ENCODE measurements around the gene ADGRE1. TPM values are rescaled to one million over a fixed set of nuclear protein-coding genes. Genes with fewer than 3 reads are reported as not detected.

Gene ADGRE1
- total and polyA plus RNA-seq, 2 experiments from 2014 or later, result not detected

Small RNA genes within 50 kb of the gene (small RNA-seq; reads per million reads assigned to genes)
- not detected for gene RF00017 (ENCODE audit: low replicate concordance)

Other genes with a start within 250 kb of the ADGRE1 start
- not detected in 2 replicates for gene TNFSF14, start 217.4 kb upstream of the ADGRE1 start, total RNA-seq (2014; rRNA removed; shearing (Covaris generic))
- not detected in 2 replicates for gene TNFSF14, start 217.4 kb upstream of the ADGRE1 start, polyA plus RNA-seq (2016; fragmentation: Nextera tagmentation; extraction: Ambion mirVana)
- gene C3, start 166.9 kb upstream of the ADGRE1 start, total RNA-seq (2014; rRNA removed; shearing (Covaris generic)), result 4.8 and 17.7 TPM in 2 replicates
- gene C3, start 166.9 kb upstream of the ADGRE1 start, polyA plus RNA-seq (2016; fragmentation: Nextera tagmentation; extraction: Ambion mirVana), result 5.1 and 7.5 TPM in 2 replicates
- 42.6 and 57.9 TPM in 2 replicates for gene GPR108, start 150.0 kb upstream of the ADGRE1 start, total RNA-seq (2014; rRNA removed; shearing (Covaris generic))
- 44.8 and 45.9 TPM in 2 replicates for gene GPR108, start 150.0 kb upstream of the ADGRE1 start, polyA plus RNA-seq (2016; fragmentation: Nextera tagmentation; extraction: Ambion mirVana)
- gene TRIP10, start 147.9 kb upstream of the ADGRE1 start, total RNA-seq (2014; rRNA removed; shearing (Covaris generic)), result 46.2 and 56.8 TPM in 2 replicates
- 65.4 and 68.5 TPM in 2 replicates for gene TRIP10, start 147.9 kb upstream of the ADGRE1 start, polyA plus RNA-seq (2016; fragmentation: Nextera tagmentation; extraction: Ambion mirVana)
- gene SH2D3A, start 120.1 kb upstream of the ADGRE1 start, total RNA-seq (2014; rRNA removed; shearing (Covaris generic)), result 25.6 and 38.4 TPM in 2 replicates
- 20.7 and 24.6 TPM in 2 replicates for gene SH2D3A, start 120.1 kb upstream of the ADGRE1 start, polyA plus RNA-seq (2016; fragmentation: Nextera tagmentation; extraction: Ambion mirVana)
- 1.7 and 1.8 TPM in 2 replicates for gene VAV1, start 114.9 kb upstream of the ADGRE1 start, total RNA-seq (2014; rRNA removed; shearing (Covaris generic))
- 0.82 and 1.0 TPM in 2 replicates for gene VAV1, start 114.9 kb upstream of the ADGRE1 start, polyA plus RNA-seq (2016; fragmentation: Nextera tagmentation; extraction: Ambion mirVana)
- gene MBD3L2B, start 133.9 kb downstream of the ADGRE1 start, total RNA-seq (2014; rRNA removed; shearing (Covaris generic)), result not detected in 2 replicates
- not detected in 2 replicates for gene MBD3L2B, start 133.9 kb downstream of the ADGRE1 start, polyA plus RNA-seq (2016; fragmentation: Nextera tagmentation; extraction: Ambion mirVana)
- gene MBD3L5, start 143.0 kb downstream of the ADGRE1 start, total RNA-seq (2014; rRNA removed; shearing (Covaris generic)), result not detected in 2 replicates
- not detected in 2 replicates for gene MBD3L5, start 143.0 kb downstream of the ADGRE1 start, polyA plus RNA-seq (2016; fragmentation: Nextera tagmentation; extraction: Ambion mirVana)
- not detected in 2 replicates for gene MBD3L4, start 152.6 kb downstream of the ADGRE1 start, total RNA-seq (2014; rRNA removed; shearing (Covaris generic))
- not detected in 2 replicates for gene MBD3L4, start 152.6 kb downstream of the ADGRE1 start, polyA plus RNA-seq (2016; fragmentation: Nextera tagmentation; extraction: Ambion mirVana)
- gene MBD3L2, start 161.7 kb downstream of the ADGRE1 start, total RNA-seq (2014; rRNA removed; shearing (Covaris generic)), result not detected in 2 replicates
- gene MBD3L2, start 161.7 kb downstream of the ADGRE1 start, polyA plus RNA-seq (2016; fragmentation: Nextera tagmentation; extraction: Ambion mirVana), result not detected in 2 replicates
- gene MBD3L3, start 171.1 kb downstream of the ADGRE1 start, total RNA-seq (2014; rRNA removed; shearing (Covaris generic)), result not detected in 2 replicates
- gene MBD3L3, start 171.1 kb downstream of the ADGRE1 start, polyA plus RNA-seq (2016; fragmentation: Nextera tagmentation; extraction: Ambion mirVana), result 0.49 TPM in 1 of 2 replicates, not detected in the other
- 6.6 and 10.3 TPM in 2 replicates for gene ZNF557, start 182.1 kb downstream of the ADGRE1 start, total RNA-seq (2014; rRNA removed; shearing (Covaris generic))
- gene ZNF557, start 182.1 kb downstream of the ADGRE1 start, polyA plus RNA-seq (2016; fragmentation: Nextera tagmentation; extraction: Ambion mirVana), result 3.7 and 4.3 TPM in 2 replicates

All from GM23338 (cell line).